Ovary (tissue), 3 donors: ENCODE data around the gene SS18L1.

Source experiments
- CTCF ChIP-seq, 3 donors: fragments of 450-650 bp in 2 of 3; fragments of 200-600 bp in 1 of 3; IDR thresholded peaks; one replicate each; pipeline versions ENCODE4 v1.5.1 to v1.8.0; 2016 to 2022; ENCODE audit warnings: antibody characterized with exemption in 3 of 3, mild to moderate bottlenecking in 1 of 3
- EP300 ChIP-seq: sonication (generic); formaldehyde crosslinking; IDR thresholded peaks from one replicate; pipeline ENCODE4 v1.6.1; 2017; ENCODE audit warnings: antibody characterized with exemption
- POLR2A ChIP-seq: fragments of 450-650 bp; IDR thresholded peaks from one replicate; pipeline ENCODE4 v1.6.1; 2017; ENCODE audit warnings: antibody characterized with exemption, mild to moderate bottlenecking, moderate library complexity
- donor health status: DM: no; HTN: no; CAD: no.

- TF ChIP-seq CTCF (IDR thresholded peaks at IDR 0.05): no peak
- TF ChIP-seq POLR2A: no peak
- TF ChIP-seq EP300: no peak
Observed at GRCh38 chr20:62138912-62139311, 4.7 kb upstream of the SS18L1 start.
